PC-3 (cell line): Measurements from ENCODE around the gene SRRM5.

Experiments used
- EZH2 ChIP-seq: fragments of 300-600 bp; sonication (generic); IDR thresholded peaks from one replicate; pipeline ENCODE4 v1.6.1; 2017; ENCODE audit warnings: antibody characterized with exemption, mild to moderate bottlenecking, low read length; ENCODE audit not compliant: unreplicated experiment
- EZH2phosphoT487 ChIP-seq: fragments of 300-600 bp; sonication (generic); IDR thresholded peaks from 2 replicates; pipeline ENCODE4 v1.6.1; 2018; ENCODE audit warnings: mild to moderate bottlenecking, antibody characterized with exemption, low read length, borderline replicate concordance
- TF ChIP-seq, protein P1 (sequence below): fragments of 300-600 bp; sonication (generic); conservative IDR thresholded peaks from 2 replicates; pipeline ENCODE4 v1.5.1; 2017; ENCODE audit warnings: antibody characterized with exemption, low read depth, mild to moderate bottlenecking, low read length

GRCh38 chr19:43622070-43622469 lies 10.2 kb downstream of the SRRM5 start:
- TF ChIP-seq, protein P1, sequence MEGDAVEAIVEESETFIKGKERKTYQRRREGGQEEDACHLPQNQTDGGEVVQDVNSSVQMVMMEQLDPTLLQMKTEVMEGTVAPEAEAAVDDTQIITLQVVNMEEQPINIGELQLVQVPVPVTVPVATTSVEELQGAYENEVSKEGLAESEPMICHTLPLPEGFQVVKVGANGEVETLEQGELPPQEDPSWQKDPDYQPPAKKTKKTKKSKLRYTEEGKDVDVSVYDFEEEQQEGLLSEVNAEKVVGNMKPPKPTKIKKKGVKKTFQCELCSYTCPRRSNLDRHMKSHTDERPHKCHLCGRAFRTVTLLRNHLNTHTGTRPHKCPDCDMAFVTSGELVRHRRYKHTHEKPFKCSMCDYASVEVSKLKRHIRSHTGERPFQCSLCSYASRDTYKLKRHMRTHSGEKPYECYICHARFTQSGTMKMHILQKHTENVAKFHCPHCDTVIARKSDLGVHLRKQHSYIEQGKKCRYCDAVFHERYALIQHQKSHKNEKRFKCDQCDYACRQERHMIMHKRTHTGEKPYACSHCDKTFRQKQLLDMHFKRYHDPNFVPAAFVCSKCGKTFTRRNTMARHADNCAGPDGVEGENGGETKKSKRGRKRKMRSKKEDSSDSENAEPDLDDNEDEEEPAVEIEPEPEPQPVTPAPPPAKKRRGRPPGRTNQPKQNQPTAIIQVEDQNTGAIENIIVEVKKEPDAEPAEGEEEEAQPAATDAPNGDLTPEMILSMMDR: no peak
- TF ChIP-seq EZH2 (no peak), EZH2phosphoT487 (no peak)
